GM18511 (cell line): ENCODE measurements around the gene REPS1.
"Not testable (repeated sequence)": the region's sequence is repeated elsewhere in the genome, so short reads cannot be mapped to it uniquely, and the experiment has no call there.

Source experiments
- ATAC-seq: cut with Tn5 transposase; IDR thresholded peaks from one replicate; pipeline ENCODE4 v1.9.1; 2021; ENCODE audit warnings: mild to moderate bottlenecking, moderate library complexity; ENCODE audit not compliant: unreplicated experiment

REPS1 gene

DNA sequence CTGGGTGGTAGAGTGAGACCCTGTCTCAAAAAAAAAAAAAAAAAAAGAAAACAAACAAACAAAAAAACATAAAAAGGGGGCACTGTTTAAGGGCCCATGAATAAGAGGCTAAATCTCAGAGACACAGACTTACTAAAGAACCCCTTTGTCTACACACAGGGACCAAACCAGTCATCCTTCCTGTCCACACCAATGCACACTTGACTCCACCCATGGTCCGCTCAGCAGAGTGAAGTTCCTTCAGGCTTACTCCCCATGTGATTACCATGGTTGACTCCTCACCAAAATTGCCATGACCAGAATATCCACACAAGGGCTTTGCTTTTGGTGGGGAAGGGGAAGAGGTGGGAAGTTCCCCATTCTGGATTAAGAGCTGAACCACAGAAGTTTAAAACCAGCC is 19.4 kb upstream of the REPS1 start:
- no peak for ATAC-seq

- no peak for ATAC-seq
Observed at GRCh38 chr6:139006477-139006876, 18.4 kb upstream of the REPS1 start.

DNA sequence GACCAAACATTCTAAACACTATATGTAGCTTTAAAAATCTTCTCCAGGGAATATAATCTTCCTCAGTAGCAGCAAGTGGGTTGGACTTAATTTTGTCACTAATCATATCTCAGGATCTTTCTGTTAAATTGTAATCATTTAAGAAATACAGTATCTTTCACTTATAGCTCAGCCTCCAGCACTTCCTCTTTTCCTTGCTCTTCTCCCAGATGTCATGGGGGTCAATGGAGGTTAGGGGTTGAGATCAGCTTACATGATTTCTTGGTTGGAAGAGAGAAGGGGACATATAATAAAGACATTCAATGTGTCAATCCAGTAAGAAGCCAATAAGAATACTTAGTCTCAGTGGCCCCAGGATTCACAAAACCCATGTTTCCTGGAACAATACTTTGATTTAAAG is 15.7 kb upstream of the REPS1 start:
- no peak for ATAC-seq

GRCh38 chr6:138999949-139000725 is 12.1 kb upstream of the REPS1 start:
- no peak for ATAC-seq

GRCh38 chr6:138997136-138997535 is 9.1 kb upstream of the REPS1 start:
- no peak for ATAC-seq

- ATAC-seq = no peak
Observed at GRCh38 chr6:138996524-138996923, 8.5 kb upstream of the REPS1 start.

DNA sequence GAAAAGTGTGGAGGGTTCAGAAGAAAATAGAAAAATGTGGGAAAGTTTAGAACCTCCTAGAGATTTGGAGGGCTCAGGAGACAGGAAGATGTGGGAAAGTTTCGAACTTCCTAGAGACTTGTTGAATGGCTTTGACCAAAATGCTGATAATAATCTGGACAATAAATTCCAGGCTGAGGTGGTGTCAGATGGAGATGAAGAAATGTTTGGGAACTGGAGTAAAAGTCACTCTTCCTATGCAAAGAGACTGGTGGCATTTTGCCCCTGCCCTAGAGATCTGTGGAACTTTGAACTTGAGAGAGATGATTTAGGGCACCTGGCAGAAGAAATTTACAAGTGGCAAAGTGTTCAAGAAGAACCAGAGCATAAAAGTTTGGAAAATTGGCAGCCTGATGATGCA is 5.4 kb upstream of the REPS1 start:
- ATAC-seq = not testable (repeated sequence)

GRCh38 chr6:138992965-138993364 is 4.9 kb upstream of the REPS1 start:
- ATAC-seq = not testable (repeated sequence)

- ATAC-seq = no peak
Observed at GRCh38 chr6:138991206-138991605, 3.2 kb upstream of the REPS1 start.

DNA sequence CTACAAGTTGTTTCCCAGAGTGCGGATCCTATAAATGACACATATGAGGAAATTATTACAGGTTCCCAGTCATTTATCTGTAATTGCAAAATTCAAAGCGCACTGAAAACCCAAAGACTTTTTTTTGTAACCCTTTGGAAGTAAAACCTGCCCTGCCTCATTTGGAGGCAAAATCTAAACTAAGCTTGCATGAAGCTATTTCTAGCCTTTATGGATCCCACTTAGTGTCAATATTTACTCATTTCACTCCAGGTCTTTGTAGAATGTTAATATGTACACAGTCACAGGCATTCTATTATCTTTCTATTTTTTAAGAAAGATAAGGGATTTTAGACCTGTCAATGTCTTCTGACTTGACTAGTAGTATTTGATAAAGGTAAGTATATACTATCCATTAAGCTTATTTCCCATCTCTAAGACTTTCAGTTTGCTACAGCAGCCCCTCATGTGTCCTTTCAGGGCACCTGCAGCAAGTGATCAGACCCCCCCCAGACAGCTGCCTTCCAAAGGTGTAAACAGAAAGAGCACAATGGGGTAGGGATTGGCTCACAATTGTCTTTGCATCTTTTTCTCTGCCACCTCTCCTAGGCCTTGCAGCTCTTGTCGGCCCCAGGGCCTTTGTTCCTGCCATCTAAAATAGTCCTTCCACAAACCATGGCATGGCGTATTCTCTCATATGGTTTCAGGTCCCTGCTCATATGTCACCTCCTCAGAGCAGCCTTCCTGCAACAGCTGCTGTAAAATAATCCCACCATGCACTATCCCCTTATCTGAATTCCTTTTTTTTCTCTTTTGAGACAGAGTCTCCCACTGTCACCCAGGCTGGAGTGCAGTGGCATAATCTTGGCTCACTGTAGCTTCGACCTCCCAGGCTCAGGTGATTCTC is 1.3 kb upstream of the REPS1 start:
- ATAC-seq = no peak

- ATAC-seq = peak; percentile 15
Observed at GRCh38 chr6:138988469-138988834, 399 bp upstream of the REPS1 start.

GRCh38 chr6:138987080-138987642 is 892 bp downstream of the REPS1 start:
- peak; percentile 1 for ATAC-seq

DNA sequence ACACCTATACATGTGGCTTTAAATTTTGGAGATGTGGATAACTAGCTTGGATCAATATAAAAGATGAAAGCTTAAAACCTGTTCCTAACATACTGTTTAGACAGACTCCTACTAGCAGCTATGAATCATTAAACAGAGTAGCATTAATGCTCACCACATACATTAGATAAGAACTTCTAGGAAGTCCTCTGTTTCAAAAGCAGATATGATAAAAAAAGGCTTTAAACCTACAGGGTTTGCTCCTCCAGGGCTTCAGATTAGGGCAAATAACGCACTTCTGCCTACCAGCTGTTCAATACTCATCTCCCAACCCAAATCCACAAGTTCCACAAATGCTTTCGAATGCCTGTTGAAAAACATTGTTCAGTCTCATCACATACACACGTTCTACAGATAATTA is 1.5 kb downstream of the REPS1 start:
- ATAC-seq = no peak

DNA sequence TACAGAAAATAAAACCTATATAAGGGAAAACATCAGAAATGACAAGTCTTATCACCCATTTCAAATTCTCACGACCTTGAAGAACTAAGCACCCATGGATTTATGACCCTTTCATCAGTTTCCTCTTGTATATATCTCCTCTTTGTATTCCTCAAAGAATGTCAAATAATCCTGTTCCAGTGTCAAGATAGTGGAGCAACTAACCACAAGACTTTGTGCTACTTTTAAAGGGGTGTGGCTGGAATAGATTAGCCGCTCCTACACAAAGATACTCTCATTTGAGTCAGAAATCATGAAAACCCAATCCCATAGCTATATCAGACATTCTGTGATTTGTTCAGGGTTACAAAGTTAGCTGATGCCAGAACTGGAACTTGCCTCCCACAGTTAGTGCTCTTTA is 6.6 kb downstream of the REPS1 start:
- ATAC-seq = no peak

GRCh38 chr6:138979813-138980668 is 8.0 kb downstream of the REPS1 start:
- peak; percentile 63 for ATAC-seq

DNA sequence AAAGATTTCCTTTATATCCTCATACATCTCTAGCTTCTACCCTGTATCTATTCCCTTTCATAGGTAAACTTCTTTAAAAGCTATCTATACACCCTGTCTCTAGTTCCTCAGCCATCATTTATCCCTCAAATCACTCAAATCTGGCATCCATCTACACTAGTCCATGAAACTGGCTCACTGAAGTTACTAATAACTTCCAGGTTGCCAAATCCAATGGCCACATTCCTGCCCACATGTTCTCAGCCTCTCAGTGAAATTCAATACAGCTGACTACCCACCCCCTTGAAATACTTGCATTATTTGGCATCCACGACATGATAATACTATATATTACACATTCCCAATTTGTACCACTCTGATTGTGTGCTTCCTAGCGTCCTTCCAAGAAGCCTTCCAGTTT is 8.7 kb downstream of the REPS1 start:
- ATAC-seq = no peak

DNA sequence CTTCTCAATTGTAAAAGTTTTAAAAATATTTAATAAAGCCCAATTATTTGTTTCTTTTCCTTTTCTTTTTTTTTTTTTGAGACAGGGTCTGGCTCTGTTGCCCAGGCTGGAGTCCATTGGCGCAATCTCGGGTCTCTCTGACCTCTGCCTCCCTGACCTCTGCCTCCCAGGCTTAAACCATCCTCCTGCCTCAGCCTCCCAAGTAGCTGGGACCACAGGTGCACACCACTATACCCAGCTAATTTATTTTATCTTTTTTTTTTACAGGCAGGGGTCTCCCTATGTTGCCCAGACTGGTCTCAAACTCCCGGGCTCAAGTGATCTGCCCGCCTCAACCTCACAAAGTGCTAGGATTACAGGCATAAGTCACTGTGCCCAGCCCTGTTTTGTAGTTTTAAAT is 9.8 kb downstream of the REPS1 start:
- no peak for ATAC-seq

- no peak for ATAC-seq
Observed at GRCh38 chr6:138977646-138978167, 10.3 kb downstream of the REPS1 start.

DNA sequence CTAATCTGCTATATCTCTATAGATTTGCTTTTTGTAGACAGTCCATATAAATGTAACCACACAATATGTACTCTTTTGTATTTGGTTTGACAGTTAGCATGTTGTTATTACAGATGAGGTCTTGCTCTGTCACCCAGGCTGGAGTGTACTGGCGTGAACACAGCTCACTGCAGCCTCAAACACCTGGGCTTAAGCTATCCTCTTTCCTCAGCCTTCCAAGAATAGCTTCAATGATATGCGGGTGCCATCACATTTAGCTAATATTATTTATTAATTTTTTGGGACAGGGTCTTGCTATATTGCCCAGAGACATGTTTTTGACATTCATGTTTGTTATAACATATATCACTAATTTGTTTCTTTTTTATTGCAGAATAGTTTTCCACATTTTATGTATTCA is 10.8 kb downstream of the REPS1 start:
- no peak for ATAC-seq

- ATAC-seq = no peak
Observed at GRCh38 chr6:138975815-138976214, 12.2 kb downstream of the REPS1 start.
